ENCODE data around the gene TTC9.

DNA sequence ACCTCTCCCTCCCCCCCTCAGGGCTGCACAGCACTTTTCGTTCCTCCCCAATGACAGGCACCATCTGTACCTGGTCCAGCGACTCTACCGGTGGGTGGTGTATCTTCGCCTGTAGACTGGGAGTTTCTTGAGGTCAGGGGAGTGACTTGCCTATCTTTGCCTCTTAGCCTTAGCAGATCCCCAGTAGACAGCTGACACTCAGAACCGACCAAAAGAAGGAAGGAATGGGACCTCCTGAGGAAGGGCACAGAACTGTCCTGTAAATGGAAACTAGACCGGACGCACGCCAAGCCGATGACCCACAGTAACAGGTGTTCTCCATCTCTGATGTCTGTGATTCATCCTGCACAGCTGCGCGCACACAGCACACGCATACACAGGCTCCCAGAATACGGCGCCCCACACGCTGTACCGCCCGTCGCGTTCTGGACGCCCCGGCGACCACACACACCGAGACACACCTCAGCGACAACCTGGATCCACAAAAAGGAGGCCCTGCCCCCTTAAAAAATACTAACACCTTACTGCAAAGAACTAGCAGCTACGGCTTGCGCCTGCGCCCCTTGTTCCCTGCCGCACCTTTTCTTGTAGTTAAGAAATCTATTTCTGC, 673 bp upstream of the TTC9 start:
- TF ChIP-seq, protein P1, sequence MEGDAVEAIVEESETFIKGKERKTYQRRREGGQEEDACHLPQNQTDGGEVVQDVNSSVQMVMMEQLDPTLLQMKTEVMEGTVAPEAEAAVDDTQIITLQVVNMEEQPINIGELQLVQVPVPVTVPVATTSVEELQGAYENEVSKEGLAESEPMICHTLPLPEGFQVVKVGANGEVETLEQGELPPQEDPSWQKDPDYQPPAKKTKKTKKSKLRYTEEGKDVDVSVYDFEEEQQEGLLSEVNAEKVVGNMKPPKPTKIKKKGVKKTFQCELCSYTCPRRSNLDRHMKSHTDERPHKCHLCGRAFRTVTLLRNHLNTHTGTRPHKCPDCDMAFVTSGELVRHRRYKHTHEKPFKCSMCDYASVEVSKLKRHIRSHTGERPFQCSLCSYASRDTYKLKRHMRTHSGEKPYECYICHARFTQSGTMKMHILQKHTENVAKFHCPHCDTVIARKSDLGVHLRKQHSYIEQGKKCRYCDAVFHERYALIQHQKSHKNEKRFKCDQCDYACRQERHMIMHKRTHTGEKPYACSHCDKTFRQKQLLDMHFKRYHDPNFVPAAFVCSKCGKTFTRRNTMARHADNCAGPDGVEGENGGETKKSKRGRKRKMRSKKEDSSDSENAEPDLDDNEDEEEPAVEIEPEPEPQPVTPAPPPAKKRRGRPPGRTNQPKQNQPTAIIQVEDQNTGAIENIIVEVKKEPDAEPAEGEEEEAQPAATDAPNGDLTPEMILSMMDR (IDR thresholded peaks at IDR 0.05), result no peak
- no peak for TF ChIP-seq POLR2A (IDR thresholded peaks at IDR 0.05)
- TF ChIP-seq POLR2AphosphoS5 (IDR thresholded peaks at IDR 0.05), result no peak
